ENCODE results near the gene TNS4.

TNS4 gene

GRCh38 chr17:40453881-40454612, 47.4 kb downstream of the TNS4 start:
- no peak for DNase-seq

DNA sequence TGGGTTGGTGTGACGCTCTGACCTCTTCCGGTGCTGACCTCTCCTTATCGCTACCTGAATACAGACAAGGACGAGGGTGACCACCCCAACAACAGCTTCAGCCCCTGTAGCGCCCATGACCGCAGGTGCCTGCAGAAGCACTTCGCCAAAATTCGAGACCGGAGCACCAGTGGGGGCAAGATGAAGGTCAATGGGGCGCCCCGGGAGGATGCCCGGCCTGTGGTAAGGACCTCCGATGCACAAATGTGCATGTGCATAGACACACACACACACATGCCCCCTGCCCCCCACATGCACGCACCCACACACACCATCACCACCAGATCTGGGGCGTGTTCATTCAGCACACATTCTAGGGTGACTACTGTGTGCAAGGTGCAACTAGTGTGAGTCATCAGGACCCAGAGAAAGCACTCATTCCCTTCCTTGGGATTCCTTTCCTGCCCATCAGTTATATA, 48.5 kb downstream of the TNS4 start:
- DNase-seq = no peak

- no peak for DNase-seq
These were observed 49.1 kb downstream of the TNS4 start for GRCh38 chr17:40452216-40452787.

GRCh38 chr17:40451420-40451819, 50.0 kb downstream of the TNS4 start:
- DNase-seq = no peak

DNA sequence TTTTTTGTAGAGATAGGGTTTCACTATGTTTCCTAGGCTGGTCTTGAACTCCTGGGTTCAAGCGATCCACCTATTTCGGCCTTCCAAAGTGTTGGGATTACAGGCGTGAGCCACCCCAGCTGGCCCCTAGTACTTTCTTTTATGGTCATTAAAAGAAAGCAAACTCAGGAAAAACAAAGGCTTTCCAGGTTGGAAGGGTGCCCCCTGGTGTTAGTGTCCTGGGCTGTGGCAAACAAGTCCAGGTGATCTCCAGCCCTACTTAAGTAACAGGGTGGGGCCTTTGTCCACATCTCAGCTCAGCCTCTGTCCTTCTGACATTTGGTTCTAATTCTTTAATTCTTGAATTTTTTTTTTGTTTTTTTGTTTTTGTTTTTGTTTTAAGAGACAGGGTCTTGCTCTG, 51.2 kb downstream of the TNS4 start:
- DNase-seq = peak; percentile 13

DNA sequence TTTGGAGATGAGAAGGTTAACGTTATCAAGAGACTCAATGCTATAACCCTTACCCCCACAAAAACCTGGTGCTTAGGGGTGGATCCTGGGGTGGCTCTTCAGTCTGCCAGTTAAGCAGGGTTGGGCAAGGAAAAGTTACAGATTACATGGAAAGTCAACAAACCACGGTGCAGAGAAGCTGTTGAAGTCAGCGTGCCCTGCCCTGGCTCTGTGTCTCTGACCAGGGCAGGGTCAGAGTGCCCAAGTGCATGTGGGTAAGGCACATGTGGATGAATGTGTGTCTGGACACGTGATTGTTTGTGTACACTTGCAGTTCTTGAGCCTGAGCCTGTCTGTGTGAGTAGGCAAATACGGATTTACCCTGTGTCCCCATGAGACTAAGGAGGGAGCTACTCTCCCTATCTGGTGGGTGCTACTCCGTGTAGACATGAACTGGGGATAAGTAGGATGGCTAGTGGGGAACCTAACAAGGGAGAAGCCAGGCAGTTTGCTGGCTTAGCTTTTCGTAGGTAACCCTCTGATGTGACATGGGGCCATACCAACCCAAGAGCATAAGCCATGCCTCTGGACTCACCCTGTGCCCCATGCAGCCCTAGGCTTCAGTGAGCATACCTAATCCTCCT, 52.7 kb downstream of the TNS4 start:
- DNase-seq = no peak

DNA sequence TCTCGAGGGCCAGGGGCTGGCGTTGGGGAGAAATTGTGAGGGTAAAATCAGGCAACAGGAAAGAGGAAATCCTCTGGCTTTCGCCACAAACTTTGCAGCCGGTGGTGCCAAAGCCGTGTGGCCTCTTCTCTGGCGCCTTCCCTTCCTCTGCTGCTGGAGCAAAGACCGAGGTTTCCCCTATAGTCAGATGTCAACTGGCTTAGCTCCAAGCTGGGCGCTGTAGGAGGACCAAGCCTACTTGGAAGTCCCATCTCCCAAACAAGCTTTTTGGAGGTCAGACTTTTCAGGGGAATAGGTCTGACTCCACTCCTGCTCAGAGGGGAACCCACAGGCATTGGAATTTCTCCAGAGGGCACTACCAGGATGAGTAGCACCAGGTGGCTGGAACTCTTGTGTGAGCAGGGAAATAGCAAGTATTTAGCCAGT, 53.2 kb downstream of the TNS4 start:
- DNase-seq = no peak

DNA sequence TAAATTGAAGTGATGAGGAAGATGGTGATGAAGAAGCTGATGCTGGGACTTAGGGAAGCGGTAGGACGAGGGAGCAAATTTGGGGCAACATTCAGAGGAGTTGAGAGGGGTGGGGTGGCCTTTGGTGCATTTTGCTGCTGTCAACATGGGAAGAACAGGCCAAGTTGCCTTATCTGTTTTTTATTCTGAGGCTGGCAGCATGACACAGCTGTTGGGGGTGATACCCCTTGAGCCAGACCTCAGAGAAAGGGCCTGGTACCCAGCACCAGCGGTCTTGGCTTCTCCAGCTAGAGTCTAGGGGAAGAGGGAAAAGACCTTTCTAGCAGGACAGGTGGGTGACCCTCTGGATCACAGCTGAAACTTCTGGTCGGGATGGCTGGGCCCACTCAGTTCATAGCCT, 53.6 kb downstream of the TNS4 start:
- no peak for DNase-seq

DNA sequence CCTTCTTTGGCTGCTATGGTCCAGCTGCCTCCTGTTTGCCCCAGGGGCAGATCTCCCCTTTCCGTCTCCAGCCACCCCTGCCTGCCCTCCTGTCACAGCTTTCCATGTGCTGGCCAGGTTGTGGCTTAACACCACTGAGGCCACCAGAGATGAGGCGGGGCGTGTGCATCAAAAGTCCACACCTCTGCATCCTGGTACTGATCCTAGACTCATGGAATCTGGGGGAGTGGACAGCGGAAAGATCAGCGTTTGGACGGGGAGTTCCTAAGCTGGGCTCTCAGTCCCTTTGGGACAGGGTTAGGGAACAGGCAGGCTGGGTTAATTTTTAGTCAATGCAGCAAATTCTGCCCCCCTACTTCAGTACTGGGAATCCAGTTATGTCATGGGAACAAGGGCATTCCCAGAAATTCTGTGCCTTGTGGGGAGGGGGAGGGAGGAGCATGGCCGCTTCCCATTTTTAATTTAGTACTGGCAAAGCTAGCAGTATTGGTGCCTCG, 54.2 kb downstream of the TNS4 start:
- no peak for DNase-seq

- no peak for DNase-seq
These were observed 55.5 kb downstream of the TNS4 start for GRCh38 chr17:40445751-40446468.

DNA sequence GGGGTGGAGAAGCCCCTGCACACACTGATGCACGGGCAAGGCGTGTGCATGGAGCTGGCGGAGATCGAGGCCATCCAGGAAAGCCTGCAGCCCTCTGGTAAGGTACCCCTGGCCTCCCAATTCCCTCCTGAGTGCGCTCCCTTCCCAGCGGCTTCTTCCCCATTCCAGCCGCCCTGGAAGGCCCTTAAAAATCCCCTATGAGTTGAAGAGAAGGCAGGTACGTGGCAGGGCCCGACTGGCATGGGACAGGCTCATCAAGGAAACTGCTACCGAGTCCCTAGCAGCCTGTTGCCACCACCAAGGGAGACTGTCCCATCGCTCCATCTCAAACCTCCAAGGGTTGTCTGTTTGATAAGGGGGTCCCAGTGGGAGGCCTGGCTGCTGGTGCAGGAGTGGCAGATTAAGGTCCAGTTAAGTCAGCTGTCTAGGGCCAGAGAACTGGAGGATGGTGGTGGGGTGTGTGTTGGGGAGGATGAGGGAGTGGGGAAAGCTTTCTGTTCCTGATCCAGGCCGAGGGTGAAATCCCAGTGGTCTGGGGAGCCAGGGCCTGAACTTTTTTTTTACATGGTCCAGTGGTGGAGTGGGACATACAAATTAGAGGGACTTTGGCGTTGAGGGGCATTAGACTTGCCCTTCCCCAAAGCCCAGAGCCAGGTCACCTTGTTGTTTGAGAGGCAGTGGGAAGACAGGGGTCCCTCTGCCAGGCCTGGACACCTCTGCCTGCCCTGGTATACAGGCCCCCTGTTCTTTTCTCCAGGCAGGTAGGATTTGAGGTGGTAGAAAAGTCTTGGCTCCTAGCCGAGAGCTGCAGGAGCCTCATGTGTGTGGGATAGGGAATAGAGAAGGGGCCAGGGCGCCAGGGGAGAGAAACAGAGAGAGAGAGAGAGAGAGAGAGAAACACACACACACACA, 57.2 kb downstream of the TNS4 start:
- DNase-seq = no peak

- peak; percentile 44 for DNase-seq
These were observed 58.0 kb downstream of the TNS4 start, which contains the start of gene IGFBP4 for GRCh38 chr17:40443196-40443987. TSS of gene IGFBP4 (plus strand) at chr17:40443450. CDS start at chr17:40443736, 286 bp downstream.

- no peak for DNase-seq
These were observed 58.8 kb downstream of the TNS4 start for GRCh38 chr17:40442392-40443195.

GRCh38 chr17:40440166-40440565, 61.3 kb downstream of the TNS4 start:
- no peak for DNase-seq

GRCh38 chr17:40437095-40437732, 64.2 kb downstream of the TNS4 start:
- DNase-seq = no peak

DNA sequence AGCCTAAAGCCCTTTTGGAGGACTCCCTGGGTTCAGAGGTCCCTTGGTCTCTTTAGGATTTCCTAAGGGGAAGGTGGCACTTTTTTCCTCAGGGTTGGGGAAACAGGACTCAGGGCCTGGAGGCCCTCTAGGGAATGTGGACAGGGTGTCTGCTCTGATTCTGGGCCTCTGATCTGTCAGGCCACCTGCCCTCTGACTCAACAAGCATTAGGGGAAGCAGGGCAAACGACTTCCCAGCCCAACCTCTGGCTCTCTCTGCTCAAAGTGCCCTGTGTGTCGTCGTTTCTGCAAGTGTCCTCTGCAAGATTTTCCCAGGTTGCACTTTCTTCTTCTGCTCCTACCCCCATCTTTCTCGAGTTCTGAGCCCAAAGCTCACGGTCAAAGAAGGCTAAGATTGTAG, 64.8 kb downstream of the TNS4 start:
- DNase-seq = no peak

- DNase-seq = no peak
These were observed 67.6 kb downstream of the TNS4 start for GRCh38 chr17:40433551-40434415.

DNA sequence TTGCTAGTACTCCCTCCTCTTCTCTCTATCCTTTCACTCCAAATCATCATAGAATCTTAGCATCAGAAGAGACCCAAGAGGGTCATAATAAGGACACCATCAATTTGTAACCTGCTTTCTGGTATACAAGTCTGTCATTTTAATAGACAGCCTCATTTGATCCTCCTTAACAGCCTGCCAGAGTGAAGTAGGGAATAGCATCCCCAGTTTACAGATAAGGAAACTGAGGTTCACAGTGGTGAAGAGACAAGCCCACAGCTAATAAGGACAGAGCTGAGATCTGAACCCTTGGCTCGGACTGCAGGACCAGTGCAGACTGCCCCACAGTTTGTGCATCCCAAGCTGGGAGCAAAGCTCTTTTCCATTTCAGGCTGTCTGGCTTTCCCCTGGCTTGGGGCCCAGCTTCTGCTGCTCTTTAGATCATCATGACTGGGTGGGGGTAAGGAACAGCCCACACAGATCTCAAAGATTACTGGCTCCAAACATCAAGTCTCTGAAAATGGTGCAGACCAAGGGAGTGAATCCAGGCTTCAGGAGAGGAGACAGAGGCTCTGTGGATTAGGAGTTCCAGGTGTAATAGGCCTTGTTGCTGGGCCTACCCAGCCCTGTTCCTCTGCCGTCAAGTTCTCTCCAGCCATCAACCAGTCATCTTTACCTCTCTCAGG, 68.4 kb downstream of the TNS4 start:
- DNase-seq = no peak

Measured in activated T-cell treated with anti-CD3 and anti-CD28 coated beads for 4 hours (primary cell).